ENCODE measurements around the gene CACNB4.
"Not testable (repeated sequence)": the region's sequence is repeated elsewhere in the genome, so short reads cannot be mapped to it uniquely, and the experiment has no call there.

Gene CACNB4

DNA sequence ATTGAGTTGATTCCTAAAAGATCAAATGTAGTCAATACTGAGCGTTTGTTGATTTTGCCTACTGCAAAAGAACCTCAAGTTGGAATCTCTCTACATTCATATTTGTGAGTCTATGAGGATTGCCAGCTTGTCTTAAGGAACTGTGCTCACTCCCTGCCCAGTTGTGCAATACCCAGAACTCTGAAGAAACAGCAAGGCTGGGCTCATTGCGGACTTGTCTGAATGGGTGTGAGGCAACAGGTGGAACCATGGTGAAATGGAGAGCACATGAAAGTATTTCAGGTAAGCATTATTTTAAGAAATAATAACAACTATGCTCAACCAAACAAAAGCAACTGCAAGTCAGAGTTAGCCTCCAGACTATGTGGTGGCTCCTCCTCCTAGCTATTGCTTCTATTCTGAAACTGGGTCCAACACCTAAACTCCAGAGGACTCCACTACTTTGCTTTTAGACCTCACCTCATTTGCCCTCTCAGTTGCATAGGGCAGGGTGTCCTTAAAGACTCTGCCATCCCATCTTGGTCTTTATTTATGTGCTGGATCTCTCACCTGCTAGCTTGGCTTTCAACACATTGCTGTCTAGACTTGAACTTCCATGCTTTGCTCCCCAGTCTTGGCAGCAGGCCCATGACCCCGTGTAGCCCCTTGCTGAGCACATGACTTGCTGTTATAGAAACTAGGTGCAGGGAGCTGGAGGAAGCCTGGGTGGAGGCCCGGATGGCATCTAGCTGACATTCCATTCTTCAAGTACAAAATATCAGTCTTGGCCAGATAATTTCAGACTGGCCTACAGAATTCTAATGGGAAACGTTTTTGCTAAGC, 175.8 kb downstream of the CACNB4 start:
- Histone ChIP-seq H3K36me3 (replicated peaks) (no peaks in the 10 kb centered on the region), H3K27me3 (replicated peaks) (no peaks in the 10 kb centered on the region), H3K4me3 (ENCODE audit: low read depth, low read length) (no peak overlapping the region), H3K27ac (no peak overlapping the region)
- in situ Hi-C loops (cut with HindIII; ENCODE audit: low pct_ligation_motif_present, low sequenced_read_pairs): no loop called here
- DNase-seq: peak; percentile 10
- TF ChIP-seq, protein P1, sequence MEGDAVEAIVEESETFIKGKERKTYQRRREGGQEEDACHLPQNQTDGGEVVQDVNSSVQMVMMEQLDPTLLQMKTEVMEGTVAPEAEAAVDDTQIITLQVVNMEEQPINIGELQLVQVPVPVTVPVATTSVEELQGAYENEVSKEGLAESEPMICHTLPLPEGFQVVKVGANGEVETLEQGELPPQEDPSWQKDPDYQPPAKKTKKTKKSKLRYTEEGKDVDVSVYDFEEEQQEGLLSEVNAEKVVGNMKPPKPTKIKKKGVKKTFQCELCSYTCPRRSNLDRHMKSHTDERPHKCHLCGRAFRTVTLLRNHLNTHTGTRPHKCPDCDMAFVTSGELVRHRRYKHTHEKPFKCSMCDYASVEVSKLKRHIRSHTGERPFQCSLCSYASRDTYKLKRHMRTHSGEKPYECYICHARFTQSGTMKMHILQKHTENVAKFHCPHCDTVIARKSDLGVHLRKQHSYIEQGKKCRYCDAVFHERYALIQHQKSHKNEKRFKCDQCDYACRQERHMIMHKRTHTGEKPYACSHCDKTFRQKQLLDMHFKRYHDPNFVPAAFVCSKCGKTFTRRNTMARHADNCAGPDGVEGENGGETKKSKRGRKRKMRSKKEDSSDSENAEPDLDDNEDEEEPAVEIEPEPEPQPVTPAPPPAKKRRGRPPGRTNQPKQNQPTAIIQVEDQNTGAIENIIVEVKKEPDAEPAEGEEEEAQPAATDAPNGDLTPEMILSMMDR (IDR thresholded peaks at IDR 0.05; ENCODE audit: low read depth, low read length, missing control alignments): no peak

DNA sequence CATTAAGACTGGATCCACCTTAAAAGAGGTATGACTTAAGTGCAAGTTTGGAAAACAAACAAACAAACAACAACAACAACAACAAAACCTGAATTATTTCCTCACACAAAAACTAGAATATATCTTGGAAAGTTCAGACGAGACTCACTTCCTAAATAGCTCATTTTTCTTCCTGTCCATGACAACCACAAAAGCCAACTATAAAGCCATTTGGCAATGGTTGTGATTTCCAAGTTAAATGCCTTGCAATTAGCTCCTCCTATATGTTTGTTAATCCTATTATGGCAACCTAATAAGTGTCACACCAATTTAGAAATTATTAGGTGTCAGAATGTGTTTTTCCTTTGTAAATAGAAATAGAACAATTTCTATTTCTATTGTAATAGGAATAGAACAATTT, 179.1 kb downstream of the CACNB4 start:
- DNase-seq: no peak
- no peak overlapping the region for H3K4me3 ChIP-seq (ENCODE audit: low read depth, low read length)
- H3K27me3 ChIP-seq (replicated peaks): no peaks in the 10 kb centered on the region
- H3K36me3 ChIP-seq (replicated peaks): no peaks in the 10 kb centered on the region
- in situ Hi-C loops (cut with HindIII; ENCODE audit: low pct_ligation_motif_present, low sequenced_read_pairs): no loop called here
- H3K27ac ChIP-seq: no peak overlapping the region
- TF ChIP-seq, protein P1 (IDR thresholded peaks at IDR 0.05; ENCODE audit: low read depth, low read length, missing control alignments): no peak

DNA sequence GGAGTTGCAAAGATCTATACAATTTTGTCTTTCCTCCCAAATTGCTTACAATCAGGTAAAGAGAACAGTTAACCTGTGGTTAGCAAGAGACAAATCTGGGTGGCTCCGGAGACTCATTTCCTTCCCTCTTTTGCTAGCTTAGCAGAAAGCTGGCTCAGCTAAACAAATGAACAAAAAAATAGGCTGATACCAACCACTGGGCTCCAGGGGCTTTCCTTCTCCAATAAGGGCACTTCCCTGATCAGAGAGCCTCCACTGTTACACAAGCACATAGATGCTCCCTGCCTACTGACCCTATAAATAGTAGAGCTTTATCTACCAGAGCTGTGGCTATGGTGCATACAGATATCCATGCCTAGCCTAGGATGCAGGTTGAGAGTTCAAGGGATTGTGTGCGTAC, 180.5 kb downstream of the CACNB4 start:
- no peak for DNase-seq
- Histone ChIP-seq H3K4me3 (ENCODE audit: low read depth, low read length) (no peak overlapping the region), H3K27me3 (replicated peaks) (no peaks in the 10 kb centered on the region), H3K36me3 (replicated peaks) (no peaks in the 10 kb centered on the region), H3K27ac (no peak overlapping the region)
- in situ Hi-C loops (cut with HindIII; ENCODE audit: low pct_ligation_motif_present, low sequenced_read_pairs): no loop called here
- TF ChIP-seq, protein P1 (IDR thresholded peaks at IDR 0.05; ENCODE audit: low read depth, low read length, missing control alignments): no peak

DNA sequence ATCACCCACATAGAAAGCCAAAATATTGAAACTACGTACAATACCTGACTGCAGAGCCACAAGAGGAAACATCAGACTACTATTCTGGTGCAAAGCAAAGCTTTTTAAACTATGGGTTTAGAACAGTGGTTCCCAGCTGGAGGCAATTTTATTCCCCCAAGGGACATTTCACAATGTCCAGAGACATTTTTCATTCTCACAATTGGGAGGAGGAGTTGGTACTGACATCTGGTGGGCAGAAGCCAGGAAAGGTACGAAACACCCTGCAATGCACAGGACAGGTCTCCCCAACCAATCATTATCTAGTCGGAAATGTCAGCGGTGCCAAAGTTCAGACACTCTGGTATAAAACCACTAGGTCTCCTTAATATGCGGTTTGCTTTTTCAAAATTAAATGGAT, 182.2 kb downstream of the CACNB4 start:
- in situ Hi-C loops (cut with HindIII; ENCODE audit: low pct_ligation_motif_present, low sequenced_read_pairs): no loop called here
- no peaks in the 10 kb centered on the region for H3K36me3 ChIP-seq (replicated peaks)
- TF ChIP-seq, protein P1 (IDR thresholded peaks at IDR 0.05; ENCODE audit: low read depth, low read length, missing control alignments): no peak
- no peaks in the 10 kb centered on the region for H3K27me3 ChIP-seq (replicated peaks)
- H3K27ac ChIP-seq: no peak overlapping the region
- no peak overlapping the region for H3K4me3 ChIP-seq (ENCODE audit: low read depth, low read length)
- no peak for DNase-seq

DNA sequence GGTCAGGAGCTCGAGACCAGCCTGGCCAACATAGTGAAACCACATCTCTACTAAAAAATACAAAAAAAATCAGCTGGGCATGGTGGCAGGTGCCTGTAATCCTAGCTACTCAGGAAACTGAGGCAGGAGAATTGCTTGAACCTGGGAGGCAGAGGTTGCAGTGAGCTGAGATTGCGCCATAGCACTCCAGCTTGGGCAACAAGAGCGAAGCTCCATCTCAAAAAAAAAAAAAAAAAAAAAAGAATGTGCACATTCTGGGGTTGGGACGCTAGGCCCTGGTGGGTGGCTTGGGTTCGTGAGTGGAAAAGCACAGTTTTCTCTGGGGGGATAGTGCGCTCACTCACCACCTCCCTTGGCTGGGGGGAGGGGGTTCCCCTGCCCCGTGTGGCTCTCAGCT, 183.2 kb downstream of the CACNB4 start:
- H3K36me3 ChIP-seq (replicated peaks); in situ Hi-C loops (cut with HindIII; ENCODE audit: low pct_ligation_motif_present, low sequenced_read_pairs); H3K27ac ChIP-seq; DNase-seq; H3K27me3 ChIP-seq (replicated peaks); H3K4me3 ChIP-seq (ENCODE audit: low read depth, low read length): not testable (repeated sequence)

DNA sequence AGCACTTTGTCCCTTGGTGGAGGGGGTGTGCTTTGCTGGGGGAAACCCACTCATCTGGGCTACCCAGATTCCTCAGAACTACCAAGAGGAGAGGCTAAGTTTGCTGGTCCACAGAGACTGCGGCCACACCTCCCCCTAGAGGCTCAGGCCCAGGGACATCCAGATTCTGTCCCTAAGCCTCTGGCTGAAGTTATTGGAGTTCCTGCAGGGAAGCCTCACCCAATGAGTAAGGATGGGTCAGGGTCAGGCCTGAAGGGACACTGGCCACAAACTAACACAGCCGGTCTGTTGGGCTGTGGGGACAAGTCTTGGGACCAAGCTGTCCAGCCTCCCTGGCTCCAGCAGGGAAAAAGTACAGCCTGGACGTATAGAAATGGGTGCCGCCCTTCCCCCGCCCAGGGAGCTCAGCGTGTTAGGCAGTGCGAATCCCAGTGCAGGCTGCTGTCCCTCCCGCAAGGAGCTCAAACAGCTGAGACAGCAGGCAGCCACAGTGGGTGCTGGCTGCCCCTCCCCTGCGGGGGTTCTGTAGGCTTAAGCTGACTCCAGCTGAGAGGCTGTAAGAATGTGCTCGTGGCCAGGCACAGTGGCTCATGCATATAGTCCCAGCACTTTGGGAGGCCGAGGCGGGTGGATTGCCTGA, 183.7 kb downstream of the CACNB4 start:
- no peaks in the 10 kb centered on the region for H3K27me3 ChIP-seq (replicated peaks)

More for the DNA sequence above, 183.7 kb downstream of the CACNB4 start:
- in situ Hi-C loops (cut with HindIII; ENCODE audit: low pct_ligation_motif_present, low sequenced_read_pairs): no loop called here
- DNase-seq: no peak
- Histone ChIP-seq H3K27ac (no peak overlapping the region), H3K36me3 (replicated peaks) (no peaks in the 10 kb centered on the region), H3K4me3 (ENCODE audit: low read depth, low read length) (no peak overlapping the region)
- TF ChIP-seq, protein P1 (IDR thresholded peaks at IDR 0.05; ENCODE audit: low read depth, low read length, missing control alignments): no peak
